ENCODE results near the gene ARAP1.
A peak's percentile ranks its signal among the peaks of the same experiment; 100 is the strongest.

Gene ARAP1

DNA sequence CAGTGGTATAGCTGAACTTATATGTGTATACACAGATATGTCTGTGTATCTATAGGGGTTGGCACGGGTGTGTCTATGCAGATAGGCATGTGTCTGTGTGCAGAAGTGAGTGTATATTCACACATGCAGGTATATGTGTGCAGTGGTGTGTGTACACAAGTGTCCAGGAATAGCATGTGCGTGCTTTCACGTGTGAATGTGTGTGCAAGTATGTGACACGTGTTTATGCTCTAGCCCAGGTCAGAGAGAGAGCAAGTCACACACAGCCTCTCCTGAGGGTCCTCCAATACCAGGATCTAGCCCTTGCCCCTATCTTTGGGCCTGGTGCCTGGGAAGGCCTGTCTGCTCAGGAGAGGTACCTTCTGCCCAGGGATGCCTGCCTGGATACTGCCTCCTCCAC is 104.3 kb downstream of the ARAP1 start:
- DNase-seq (ENCODE audit: low read depth) = no peak
- TF ChIP-seq, protein P1, sequence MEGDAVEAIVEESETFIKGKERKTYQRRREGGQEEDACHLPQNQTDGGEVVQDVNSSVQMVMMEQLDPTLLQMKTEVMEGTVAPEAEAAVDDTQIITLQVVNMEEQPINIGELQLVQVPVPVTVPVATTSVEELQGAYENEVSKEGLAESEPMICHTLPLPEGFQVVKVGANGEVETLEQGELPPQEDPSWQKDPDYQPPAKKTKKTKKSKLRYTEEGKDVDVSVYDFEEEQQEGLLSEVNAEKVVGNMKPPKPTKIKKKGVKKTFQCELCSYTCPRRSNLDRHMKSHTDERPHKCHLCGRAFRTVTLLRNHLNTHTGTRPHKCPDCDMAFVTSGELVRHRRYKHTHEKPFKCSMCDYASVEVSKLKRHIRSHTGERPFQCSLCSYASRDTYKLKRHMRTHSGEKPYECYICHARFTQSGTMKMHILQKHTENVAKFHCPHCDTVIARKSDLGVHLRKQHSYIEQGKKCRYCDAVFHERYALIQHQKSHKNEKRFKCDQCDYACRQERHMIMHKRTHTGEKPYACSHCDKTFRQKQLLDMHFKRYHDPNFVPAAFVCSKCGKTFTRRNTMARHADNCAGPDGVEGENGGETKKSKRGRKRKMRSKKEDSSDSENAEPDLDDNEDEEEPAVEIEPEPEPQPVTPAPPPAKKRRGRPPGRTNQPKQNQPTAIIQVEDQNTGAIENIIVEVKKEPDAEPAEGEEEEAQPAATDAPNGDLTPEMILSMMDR (conservative IDR thresholded peaks at IDR 0.05; ENCODE audit: control insufficient read depth, insufficient read depth, low read depth, low read length) = no peak

DNA sequence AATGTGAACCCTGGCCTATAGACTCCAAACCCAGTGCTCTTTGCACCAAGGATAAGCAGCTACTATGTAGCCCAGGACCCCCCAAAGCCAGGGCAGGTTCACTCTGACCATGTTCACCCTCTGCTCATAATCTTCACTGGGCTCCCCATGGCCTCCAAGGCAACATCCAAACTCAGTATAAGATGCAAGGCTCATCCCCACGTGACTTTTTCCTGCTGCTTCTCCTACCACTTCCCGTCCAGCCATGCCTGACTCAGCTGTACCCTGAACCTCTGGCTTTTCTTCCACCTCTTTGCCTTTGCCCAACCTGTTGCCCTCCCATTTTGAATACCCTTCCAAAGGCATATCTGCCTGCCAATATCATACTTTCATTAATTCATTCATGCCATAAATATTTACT is 105.7 kb downstream of the ARAP1 start:
- TF ChIP-seq, protein P1 (conservative IDR thresholded peaks at IDR 0.05; ENCODE audit: control insufficient read depth, insufficient read depth, low read depth, low read length) = no peak
- no peak overlapping the region for H3K4me3 ChIP-seq (ENCODE audit: control insufficient read depth, low read depth, low read length)
- no peak for DNase-seq (ENCODE audit: low read depth)

More for the DNA sequence above, 104.3 kb downstream of the ARAP1 start:
- no peak overlapping the region for H3K4me3 ChIP-seq (ENCODE audit: control insufficient read depth, low read depth, low read length)

DNA sequence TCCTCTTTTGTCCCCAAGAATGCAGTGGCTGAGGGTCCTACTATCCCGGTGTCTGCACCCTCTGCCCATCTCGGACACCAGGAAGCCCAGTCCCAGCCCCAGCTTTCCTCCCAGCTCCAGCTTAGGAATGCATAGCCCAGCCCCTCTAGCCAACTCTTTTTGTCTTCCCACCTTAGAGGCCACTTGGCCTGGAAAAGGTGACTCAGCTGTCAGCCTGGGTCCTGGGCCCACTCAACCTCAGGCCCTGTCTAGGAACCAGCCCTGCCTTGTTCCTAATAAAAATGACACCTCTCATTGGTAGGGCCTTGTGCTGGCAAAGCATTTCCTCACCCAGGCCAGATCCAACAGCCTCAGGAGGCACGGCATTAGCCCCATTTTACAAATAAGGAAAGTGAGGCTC is 106.2 kb downstream of the ARAP1 start:
- no peak overlapping the region for H3K4me3 ChIP-seq (ENCODE audit: control insufficient read depth, low read depth, low read length)
- DNase-seq (ENCODE audit: low read depth) = no peak
- TF ChIP-seq, protein P1 (conservative IDR thresholded peaks at IDR 0.05; ENCODE audit: control insufficient read depth, insufficient read depth, low read depth, low read length) = no peak

DNA sequence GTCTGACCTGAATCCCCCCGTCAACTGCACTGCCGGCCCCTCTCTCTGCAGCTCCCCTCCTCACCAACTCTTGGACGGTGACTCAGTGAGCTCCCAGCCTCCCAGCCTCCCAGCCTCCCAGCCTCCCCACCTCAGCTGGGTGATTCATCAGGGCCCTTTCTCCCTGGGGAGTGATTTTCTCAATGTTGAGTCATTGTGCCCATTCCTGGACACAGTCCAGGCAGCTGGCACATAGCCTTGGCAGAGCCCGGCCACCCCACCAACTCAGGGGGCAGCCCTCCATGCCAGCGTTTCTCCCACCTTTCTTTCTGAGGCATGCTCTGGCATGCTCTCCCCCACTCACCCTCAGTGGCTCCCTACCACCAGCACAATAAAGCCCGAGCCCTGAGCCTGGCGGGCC is 108.7 kb downstream of the ARAP1 start:
- peak; percentile 54 for DNase-seq (ENCODE audit: low read depth)
- no peak overlapping the region for H3K4me3 ChIP-seq (ENCODE audit: control insufficient read depth, low read depth, low read length)
- TF ChIP-seq, protein P1 (conservative IDR thresholded peaks at IDR 0.05; ENCODE audit: control insufficient read depth, insufficient read depth, low read depth, low read length) = no peak

DNA sequence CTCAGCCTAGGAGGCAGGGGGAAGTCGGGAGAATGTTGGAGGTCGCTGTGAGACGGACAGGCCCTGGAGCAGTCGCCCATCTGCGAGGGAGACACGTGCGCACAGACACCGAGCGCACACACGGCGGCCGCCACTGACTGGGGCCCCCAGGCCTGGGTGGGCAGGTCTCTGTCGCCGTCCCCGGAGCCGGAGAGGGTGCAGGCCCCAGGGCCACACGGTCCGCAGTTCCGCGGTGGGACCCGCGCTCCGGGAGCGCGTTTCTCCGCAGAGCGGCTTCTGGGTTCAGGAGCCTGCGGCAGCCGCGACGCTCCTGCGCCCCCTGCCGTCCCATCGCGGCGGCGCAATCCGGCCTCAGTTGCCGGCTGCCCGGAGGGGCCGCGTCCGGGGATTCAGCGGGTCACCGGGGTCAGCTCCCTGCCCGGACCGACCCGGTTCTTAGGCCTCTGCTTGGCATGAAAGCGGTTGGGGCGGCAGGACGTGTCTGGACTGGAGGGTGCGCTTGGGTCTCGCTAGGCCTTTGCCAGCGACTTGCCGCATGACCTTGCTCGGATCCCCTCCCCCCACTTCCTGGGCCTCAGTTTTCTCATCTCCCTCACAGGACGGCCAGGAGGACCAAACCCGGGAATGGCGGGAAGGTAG is 109.2 kb downstream of the ARAP1 start:
- peak; percentile 23 for DNase-seq (ENCODE audit: low read depth)
- TF ChIP-seq, protein P1 (conservative IDR thresholded peaks at IDR 0.05; ENCODE audit: control insufficient read depth, insufficient read depth, low read depth, low read length) = no peak
- H3K4me3 ChIP-seq (ENCODE audit: control insufficient read depth, low read depth, low read length) = peak overlapping the region; percentile 22

DNA sequence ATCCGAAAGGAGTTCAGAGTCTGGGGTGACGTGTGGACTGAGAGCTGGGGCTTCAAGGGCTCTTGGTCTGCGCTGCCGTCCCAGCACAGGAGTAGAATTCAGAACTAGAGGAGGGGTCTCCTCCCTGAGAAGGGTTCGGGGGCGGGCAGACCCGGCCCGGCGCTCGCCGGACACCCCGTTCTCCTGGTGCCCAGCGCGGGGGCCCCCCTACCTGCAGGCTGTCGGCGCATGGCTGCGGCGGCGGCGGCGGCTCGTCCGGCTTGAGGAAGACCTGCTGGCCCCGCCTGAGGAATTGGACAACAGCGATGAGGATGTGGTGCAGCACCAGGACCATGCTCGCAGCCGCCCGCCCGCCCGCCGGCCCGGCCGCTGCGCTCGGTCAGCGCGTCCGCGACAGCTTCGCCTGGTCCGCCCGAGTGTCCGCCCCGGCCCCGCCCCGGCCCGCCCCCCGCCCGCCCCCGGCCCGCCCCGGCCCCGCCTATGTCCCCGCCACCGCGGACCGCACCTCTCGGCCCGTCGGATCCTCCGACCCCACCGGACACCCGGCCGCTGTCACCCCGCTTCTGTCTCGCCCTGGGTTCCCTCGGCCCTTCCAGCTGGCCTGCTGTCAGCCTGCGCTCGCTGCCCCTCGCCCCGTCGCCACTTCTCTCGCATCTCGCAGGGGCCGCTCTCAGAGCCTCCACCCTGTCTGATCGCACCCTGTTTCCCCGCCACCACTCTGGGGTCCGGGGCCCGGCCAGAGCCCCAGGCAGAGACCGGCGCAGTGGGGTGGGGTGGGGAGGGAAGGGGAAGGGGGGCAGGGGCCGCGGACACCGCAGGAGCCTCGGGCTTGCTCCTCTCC is 109.9 kb downstream of the ARAP1 start:
- TF ChIP-seq, protein P1 (conservative IDR thresholded peaks at IDR 0.05; ENCODE audit: control insufficient read depth, insufficient read depth, low read depth, low read length) = no peak
- H3K4me3 ChIP-seq (ENCODE audit: control insufficient read depth, low read depth, low read length) = peak overlapping the region; percentile 31
- DNase-seq (ENCODE audit: low read depth) = no peak
